HepG2 (cell line): ENCODE results near the gene SYNE2.

Experiments used
- BCL6 ChIP-seq: IDR thresholded peaks from 2 replicates; pipeline ENCODE4 v1.6.1; 2016; ENCODE audit warnings: missing genetic modification reagents, missing compliant biosample characterization
- CBX2 ChIP-seq, 2 experiments: fragments of 200-600 bp in 1 of 2; sonication (generic); formaldehyde crosslinking in 1 of 2; IDR thresholded peaks; 2 replicates each; pipeline versions ENCODE4 v1.7.0 to v1.8.1; 2018 to 2022; ENCODE audit warnings: low read depth in 2 of 2, low read length in 1 of 2, mild to moderate bottlenecking in 1 of 2, missing genetic modification reagents in 1 of 2
- FOXM1 ChIP-seq: sonication (generic); formaldehyde crosslinking; IDR thresholded peaks from 2 replicates; pipeline ENCODE4 v1.5.0; 2020; ENCODE audit warnings: missing genetic modification reagents
- KDM1A ChIP-seq: IDR thresholded peaks from 2 replicates; pipeline ENCODE4 v1.6.1; 2016; ENCODE audit warnings: missing compliant biosample characterization
- POLR2A ChIP-seq, 2 experiments: IDR thresholded peaks; 2 replicates each; pipeline ENCODE4 v1.6.1; 2011; ENCODE audit warnings: low read depth in 2 of 2, low read length in 2 of 2, mild to moderate bottlenecking in 1 of 2, moderate library complexity in 1 of 2; ENCODE audit not compliant: insufficient read depth in 1 of 2
- SRF ChIP-seq: IDR thresholded peaks from 2 replicates; pipeline ENCODE4 v1.6.1; 2011; ENCODE audit warnings: mild to moderate bottlenecking, low read depth, low read length, moderate library complexity
- SRSF9 ChIP-seq: fragments of 200-400 bp; formaldehyde crosslinking; IDR thresholded peaks from 2 replicates; pipeline ENCODE4 v1.6.1; 2018; ENCODE audit warnings: borderline replicate concordance, mild to moderate bottlenecking, low read depth, low read length; ENCODE audit not compliant: insufficient read depth, poor library complexity, severe bottlenecking
- ZNF549 ChIP-seq: sonication (generic); formaldehyde crosslinking; IDR thresholded peaks from 2 replicates; pipeline ENCODE4 v1.5.0; 2020; ENCODE audit warnings: missing genetic modification reagents
- ZNF773 ChIP-seq: sonication (generic); formaldehyde crosslinking; IDR thresholded peaks from 2 replicates; pipeline ENCODE4 v1.4.0; 2020; ENCODE audit warnings: missing genetic modification reagents, borderline replicate concordance
- TF ChIP-seq, protein P1 (sequence below): sonication (generic); formaldehyde crosslinking; IDR thresholded peaks from 2 replicates; pipeline ENCODE4 v1.5.0; 2020; ENCODE audit warnings: mild to moderate bottlenecking, missing genetic modification reagents, moderate library complexity

DNA sequence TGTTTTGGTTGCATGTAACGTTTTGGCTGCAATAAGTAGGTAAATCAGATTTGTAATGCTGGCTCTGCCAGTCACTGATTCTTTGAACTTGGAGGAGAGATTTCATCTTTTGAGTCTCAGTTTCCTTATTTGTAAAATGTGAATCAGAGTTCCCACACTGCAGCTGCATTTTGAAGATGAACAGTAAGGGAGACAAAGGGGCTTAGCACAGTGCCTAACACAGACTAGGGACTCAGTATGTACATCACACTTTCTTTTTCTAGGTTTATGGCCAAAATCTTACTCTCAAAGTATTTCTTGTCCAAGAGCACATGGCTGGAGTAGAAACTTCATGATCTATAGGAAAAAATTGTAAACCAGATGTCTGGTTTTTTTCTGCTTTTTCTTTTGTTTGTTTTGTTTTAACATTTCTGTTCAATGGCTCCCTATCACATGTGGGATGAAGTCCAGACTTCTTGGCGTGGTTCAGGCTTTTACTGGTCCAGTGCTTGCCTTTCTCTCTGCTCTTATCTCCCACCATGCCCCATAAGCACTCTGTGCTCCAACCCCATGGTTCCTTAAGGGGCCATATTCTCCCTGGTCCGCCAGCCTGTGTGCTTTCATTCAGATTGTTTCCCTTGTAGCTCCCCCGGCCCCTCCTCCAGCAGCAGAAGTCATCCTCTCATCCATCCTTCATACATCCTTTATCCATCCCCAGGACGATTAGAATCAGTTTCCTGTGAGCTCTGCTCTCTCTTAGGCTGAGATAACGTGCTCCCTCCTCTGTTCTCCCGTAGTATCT is 58.0 kb downstream of the SYNE2 start:
- TF ChIP-seq, protein P1, sequence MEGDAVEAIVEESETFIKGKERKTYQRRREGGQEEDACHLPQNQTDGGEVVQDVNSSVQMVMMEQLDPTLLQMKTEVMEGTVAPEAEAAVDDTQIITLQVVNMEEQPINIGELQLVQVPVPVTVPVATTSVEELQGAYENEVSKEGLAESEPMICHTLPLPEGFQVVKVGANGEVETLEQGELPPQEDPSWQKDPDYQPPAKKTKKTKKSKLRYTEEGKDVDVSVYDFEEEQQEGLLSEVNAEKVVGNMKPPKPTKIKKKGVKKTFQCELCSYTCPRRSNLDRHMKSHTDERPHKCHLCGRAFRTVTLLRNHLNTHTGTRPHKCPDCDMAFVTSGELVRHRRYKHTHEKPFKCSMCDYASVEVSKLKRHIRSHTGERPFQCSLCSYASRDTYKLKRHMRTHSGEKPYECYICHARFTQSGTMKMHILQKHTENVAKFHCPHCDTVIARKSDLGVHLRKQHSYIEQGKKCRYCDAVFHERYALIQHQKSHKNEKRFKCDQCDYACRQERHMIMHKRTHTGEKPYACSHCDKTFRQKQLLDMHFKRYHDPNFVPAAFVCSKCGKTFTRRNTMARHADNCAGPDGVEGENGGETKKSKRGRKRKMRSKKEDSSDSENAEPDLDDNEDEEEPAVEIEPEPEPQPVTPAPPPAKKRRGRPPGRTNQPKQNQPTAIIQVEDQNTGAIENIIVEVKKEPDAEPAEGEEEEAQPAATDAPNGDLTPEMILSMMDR (CRISPR knock-in tag), result no peak
- TF ChIP-seq BCL6 (CRISPR knock-in tag), result no peak
- TF ChIP-seq FOXM1 (CRISPR knock-in tag), result no peak
- TF ChIP-seq POLR2A (IDR thresholded peaks at IDR 0.05; ENCODE audit: insufficient read depth in 1 of 2, low read depth in 2 of 2, low read length in 2 of 2), result no peak
- TF ChIP-seq SRSF9, result no peak
- TF ChIP-seq KDM1A, result no peak
- TF ChIP-seq CBX2 (IDR thresholded peaks at IDR 0.05; ENCODE audit: low read depth, low read length), result no peak
- no peak for TF ChIP-seq CBX2 (CRISPR knock-in tag; IDR thresholded peaks at IDR 0.05; ENCODE audit: low read depth)
- TF ChIP-seq ZNF549 (CRISPR knock-in tag), result no peak
- no peak for TF ChIP-seq ZNF773 (CRISPR knock-in tag)
- TF ChIP-seq SRF, result no peak
